ENCODE measurements around the gene SDCBP2.

Gene SDCBP2

GRCh38 chr20:1369970-1370369, 41.0 kb upstream of the SDCBP2 start:
- no peak for TF ChIP-seq CTCF (IDR thresholded peaks at IDR 0.05; ENCODE audit: insufficient read depth, missing control alignments)
- no peak for DNase-seq (ENCODE audit: insufficient read length, low spot score)
- no peak for FAIRE-seq

GRCh38 chr20:1368448-1369199, 39.7 kb upstream of the SDCBP2 start:
- no peak for TF ChIP-seq CTCF (IDR thresholded peaks at IDR 0.05; ENCODE audit: insufficient read depth, missing control alignments)
- FAIRE-seq = no peak
- DNase-seq (ENCODE audit: insufficient read length, low spot score) = no peak

- TF ChIP-seq CTCF (IDR thresholded peaks at IDR 0.05; ENCODE audit: insufficient read depth, missing control alignments) = no peak
- DNase-seq (ENCODE audit: insufficient read length, low spot score) (no peak), FAIRE-seq (no peak)
Observed at GRCh38 chr20:1367479-1367878, 38.5 kb upstream of the SDCBP2 start.

- no peak for DNase-seq (ENCODE audit: insufficient read length, low spot score)
- no peak for FAIRE-seq
- no peak for TF ChIP-seq CTCF (IDR thresholded peaks at IDR 0.05; ENCODE audit: insufficient read depth, missing control alignments)
Observed at GRCh38 chr20:1364106-1364505, 35.2 kb upstream of the SDCBP2 start.

- FAIRE-seq (no peak), DNase-seq (ENCODE audit: insufficient read length, low spot score) (no peak)
- no peak for TF ChIP-seq CTCF (IDR thresholded peaks at IDR 0.05; ENCODE audit: insufficient read depth, missing control alignments)
Observed at GRCh38 chr20:1363522-1363921, 34.6 kb upstream of the SDCBP2 start.

GRCh38 chr20:1362484-1362883, 33.5 kb upstream of the SDCBP2 start:
- TF ChIP-seq CTCF (IDR thresholded peaks at IDR 0.05; ENCODE audit: insufficient read depth, missing control alignments) = no peak
- DNase-seq (ENCODE audit: insufficient read length, low spot score) (no peak), FAIRE-seq (no peak)

- FAIRE-seq = no peak
- TF ChIP-seq CTCF (IDR thresholded peaks at IDR 0.05; ENCODE audit: insufficient read depth, missing control alignments) = no peak
- DNase-seq (ENCODE audit: insufficient read length, low spot score) = no peak
Observed at GRCh38 chr20:1360094-1360846, 31.3 kb upstream of the SDCBP2 start.
